HG02840 (cell line): ENCODE measurements around the gene ALDOC.

Experiments
- ATAC-seq: cut with Tn5 transposase; IDR thresholded peaks from one replicate; pipeline ENCODE4 v1.9.1; 2021; ENCODE audit warnings: mild to moderate bottlenecking, moderate library complexity, moderate number of reproducible peaks; ENCODE audit not compliant: unreplicated experiment, low FRiP score

Gene ALDOC

DNA sequence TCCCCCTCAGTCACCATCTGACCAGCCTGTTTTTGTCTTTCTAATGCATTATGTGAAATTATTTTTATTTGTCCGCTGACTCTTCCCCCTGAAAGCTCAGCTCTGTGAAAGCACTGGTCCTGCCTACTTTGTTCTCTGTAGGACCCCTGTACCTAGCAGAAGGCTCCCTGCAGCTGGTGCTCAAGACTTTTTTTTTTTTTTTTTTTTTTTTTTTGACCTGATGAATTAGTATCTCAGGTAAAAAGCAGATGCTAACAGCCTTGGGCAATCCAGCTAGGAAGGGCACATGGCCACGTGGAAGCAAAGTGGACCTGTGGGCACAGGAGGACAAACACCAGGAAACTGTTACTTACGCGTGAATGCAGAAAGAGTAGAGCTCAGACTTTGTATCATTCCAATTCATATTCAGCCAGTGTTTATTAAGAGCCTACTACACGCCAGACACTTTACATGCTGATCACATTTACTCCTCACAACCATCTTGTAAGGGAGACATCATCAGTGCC is 23.6 kb downstream of the ALDOC start:
- ATAC-seq: no peak

GRCh38 chr17:28552176-28552999 is 24.3 kb downstream of the ALDOC start, which contains the start of gene UNC119:
TSS of gene UNC119 (minus strand) at chr17:28552624. CDS start at chr17:28552557, 67 bp downstream.
- peak; percentile 58 for ATAC-seq

GRCh38 chr17:28551421-28552175 is 25.1 kb downstream of the ALDOC start:
- no peak for ATAC-seq

DNA sequence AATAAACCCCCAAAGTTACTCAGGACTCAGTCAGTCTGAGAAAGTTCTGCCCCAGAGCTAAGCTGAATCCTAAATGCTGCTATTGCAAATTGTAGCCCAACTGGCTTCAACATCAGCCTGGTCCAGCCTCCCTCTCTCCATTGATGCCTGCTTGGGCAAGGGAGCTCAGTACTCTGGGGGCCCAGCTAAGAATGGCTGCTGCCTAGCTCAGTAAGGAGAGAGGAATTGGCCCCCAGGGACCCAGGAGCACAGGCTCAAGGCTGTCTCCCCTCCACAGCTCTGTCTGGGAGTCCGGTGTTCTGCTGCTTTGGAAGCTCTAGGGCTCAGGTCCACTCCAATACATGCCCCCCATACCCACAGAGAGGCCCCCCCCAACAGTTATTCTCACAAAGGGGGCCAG is 25.8 kb downstream of the ALDOC start:
- ATAC-seq: no peak

DNA sequence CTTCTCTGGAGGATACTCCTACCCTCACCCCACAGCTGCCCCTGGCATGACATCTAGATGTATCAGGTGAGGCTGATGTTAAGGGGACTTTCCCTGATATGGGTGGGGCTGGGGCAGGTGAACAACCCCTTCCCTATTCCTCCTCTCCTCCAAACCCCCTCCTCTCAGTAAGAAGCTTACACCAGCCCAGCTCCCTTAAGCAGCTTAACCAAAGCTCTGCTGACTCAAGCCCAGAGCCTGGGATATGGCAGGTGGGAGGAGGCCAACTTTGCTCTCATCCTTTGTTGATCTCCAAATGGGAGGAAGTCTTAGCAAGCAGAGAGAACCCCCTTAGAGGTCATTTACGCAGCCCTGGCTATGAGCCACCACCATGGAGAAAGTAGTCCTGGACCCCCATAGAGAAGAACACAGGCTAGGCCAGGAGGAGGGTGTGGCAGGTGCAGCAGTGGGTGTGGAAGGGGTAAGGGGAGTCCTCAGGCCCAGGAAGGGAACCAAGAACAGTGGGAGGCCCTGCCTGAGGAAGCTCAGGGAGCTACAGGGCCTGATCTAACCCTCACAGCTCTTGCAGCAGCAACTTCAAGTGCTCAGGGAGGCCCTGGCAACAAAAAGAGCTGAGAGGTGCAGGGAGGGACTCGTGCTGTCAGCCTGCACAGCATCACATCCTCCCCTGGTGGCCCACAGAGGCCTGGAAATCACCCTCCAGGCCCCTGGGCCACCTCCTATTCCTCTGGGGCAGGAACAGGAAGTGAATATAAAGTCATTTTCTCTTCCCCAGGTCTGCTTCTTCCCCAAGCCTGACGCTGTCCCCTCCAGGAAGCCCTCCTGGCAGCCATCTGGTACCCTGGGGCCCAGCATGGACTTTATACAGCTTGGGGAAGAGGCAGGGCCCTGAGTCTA is 27.2 kb downstream of the ALDOC start:
- ATAC-seq: no peak

GRCh38 chr17:28548417-28549130 is 28.1 kb downstream of the ALDOC start:
- no peak for ATAC-seq

DNA sequence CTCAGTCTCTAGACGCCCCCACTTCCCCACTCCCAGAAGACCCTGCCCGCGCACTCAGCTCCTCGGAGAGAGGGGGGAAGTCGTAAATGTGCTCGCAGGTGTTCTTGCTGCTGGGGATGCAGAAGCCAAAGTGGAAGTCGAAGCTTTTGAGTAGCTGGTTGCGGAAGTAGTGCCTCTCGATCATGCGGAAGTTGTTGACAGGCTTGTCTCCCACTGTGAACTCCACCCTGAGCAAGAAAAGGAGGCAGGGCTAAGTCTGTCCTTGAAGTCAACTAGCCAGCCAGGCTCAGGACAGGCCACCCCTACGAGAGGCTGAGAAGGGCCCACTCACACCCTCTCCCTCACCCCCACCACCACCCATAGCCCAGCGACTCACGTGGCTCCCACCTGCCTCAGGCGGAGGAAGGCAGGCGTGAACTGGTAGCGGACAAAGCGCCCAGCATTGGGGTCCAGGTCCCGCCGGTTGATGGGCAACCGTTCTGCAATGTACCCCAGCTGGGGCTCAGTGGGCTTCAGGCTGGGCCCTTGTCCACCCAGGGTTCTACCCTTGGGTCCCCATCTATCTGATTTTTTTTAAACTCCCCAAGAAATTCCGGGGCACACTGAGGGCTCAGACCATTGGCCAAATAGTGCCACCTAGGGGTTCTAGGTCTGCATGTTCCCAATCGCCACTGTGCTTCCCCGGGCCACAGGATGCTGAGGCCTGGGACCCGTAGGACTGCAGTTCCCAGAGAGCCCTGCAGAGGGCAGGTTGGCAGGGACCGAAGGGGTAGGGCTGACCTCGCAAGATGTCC is 28.9 kb downstream of the ALDOC start:
- ATAC-seq: no peak

GRCh38 chr17:28547096-28547622 is 29.5 kb downstream of the ALDOC start:
- ATAC-seq: no peak

DNA sequence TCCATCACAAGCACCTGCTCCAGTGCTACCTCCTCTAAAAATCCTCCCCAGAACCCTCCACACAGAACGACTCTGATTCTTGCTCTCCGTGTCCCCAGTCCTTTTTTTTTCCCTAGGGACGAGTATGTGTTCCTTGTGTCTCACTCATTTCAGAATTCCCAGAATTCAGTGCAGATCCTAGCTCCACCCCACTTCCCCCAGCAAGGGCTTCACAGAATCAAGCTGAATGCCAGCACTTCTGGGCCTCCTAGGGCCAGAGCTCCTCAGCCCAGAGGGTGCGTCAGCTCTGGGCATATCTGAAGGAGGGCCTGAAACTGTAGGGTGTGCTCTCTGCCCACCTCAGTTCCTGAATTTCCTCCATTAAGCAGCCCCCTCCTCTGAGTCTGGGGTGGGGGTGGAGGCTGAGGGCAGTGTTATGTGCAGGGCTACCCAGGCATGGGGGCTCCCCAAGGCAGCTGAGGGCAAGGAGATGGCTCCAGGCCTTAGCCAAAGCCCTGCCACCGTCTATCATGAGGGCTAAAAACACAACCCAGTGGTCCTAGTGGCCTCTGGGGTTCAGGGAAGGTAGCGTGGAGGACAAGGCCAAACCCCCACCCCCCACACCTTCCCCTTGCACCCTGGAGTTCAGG is 30.8 kb downstream of the ALDOC start:
- ATAC-seq: no peak

DNA sequence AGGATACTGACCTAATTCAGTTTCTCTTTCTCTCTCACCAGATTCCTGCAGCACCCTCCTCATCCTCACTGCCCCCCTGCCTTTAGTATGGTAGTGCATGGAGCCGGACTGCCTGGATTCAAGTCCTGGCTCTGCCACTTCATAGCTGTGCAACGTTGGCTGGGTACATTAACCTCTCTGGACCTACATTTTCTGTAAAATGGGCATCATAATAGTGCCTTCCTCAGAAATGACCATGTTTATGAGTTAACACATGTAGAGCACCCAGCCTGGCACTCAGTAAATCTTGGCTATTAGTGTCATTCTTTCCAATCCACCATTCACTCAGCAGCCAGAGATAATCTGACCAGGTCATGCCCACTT is 31.6 kb downstream of the ALDOC start:
- ATAC-seq: no peak

- no peak for ATAC-seq
Observed at GRCh38 chr17:28544402-28545140, 32.1 kb downstream of the ALDOC start.

GRCh38 chr17:28541439-28541838 is 35.3 kb downstream of the ALDOC start:
- ATAC-seq: no peak

DNA sequence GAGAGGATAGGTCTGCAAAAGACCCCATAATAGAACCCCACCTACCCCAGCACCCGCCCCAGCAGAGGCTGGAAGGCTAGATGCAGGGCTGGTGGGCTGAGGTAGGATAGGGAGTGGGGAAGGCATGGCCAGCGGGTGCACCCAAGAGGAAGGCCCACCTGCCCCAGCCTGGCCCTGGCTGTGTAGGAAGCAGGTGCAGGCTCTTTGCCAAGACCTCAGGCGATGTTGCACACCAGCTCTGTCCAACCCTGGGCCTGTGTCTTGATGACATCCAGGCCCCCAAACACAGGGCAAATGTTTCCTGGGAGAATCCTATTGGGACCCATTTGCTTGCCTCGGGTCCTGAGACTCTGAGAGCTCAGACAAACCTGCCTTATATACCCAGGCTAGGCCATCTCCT is 36.5 kb downstream of the ALDOC start:
- no peak for ATAC-seq

DNA sequence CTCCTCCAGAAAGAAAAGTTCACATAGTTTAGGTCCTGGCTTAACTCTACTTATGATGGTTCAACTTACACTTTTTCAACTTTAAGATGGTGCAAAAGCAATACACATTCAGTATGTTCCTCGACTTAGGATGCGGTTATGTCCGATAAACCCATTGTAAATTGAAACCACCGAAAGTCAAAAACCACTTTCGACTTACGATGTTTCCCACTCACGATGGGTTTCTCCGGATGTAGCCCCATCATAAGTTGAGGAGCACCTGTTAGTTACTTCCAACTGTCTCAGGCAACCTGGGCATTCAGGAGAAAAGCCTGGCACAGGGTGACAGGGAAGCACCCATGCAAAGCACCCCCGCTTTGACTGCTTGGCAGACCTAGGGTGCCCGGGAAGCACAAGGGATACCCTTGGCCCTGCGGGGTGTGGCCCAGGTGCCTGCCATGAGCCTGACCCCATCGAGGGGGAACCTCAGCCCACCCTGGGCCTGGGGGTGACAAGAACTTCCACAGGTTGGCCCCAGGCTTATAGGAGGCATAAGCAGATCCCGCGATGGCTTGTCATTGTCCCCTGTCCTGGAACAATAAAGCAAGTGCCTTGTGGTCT is 38.3 kb downstream of the ALDOC start:
- no peak for ATAC-seq

GRCh38 chr17:28537219-28537610 is 39.5 kb downstream of the ALDOC start:
- no peak for ATAC-seq

DNA sequence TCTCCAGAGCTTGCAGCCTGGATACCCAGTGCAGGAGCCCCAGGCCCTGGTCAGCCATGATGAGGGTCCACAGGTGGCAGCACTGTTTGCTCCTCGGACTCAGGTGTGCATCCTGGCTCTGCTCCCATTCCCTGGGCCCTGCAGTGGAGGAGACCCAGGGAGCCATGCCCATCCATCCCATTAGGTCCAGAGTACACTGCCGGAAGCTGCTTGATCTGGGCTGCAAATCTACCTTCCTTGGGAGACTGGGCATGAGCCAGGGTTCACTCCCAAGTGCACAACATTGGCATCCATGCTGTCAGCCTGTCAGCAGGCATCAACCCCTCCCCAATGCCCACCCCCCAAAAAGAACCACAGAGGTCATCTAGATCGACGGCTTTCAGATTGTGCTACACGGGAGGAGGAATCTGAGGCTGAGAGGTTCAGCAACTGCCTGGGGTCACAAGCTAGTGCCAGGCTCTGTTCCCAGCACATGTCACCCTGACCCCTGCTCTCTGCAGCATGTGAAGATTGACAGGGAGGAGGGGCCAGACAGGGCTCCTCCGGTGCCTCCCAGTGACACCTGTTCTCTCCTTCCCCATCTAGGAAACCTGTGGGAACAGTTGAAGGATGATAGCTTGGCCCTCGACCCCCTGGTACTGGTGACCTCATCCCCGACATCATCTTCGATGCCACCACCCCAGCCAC is 40.0 kb downstream of the ALDOC start:
- ATAC-seq: no peak
